ENCODE data around the gene LGR6. TPM values are rescaled to one million over a fixed set of nuclear protein-coding genes. Genes with fewer than 3 reads are reported as not detected.
"Not testable (repeated sequence)": the region's sequence is repeated elsewhere in the genome, so short reads cannot be mapped to it uniquely, and the experiment has no call there.

The LGR6 gene
- under 0.01 TPM in 1 of 2 replicates, not detected in the other for total RNA-seq

GRCh38 chr1:202193614-202194327 lies at the start of gene LGR6:
LGR6 (plus strand) TSS chr1:202193799; CDS start chr1:202193990, 191 bp downstream.
- no peak for DNase-seq (ENCODE audit: low read depth)
- no peak within 1 kb of the TSS for H3K4me3 ChIP-seq (ENCODE audit: low read depth, low read length)
- no peak for FAIRE-seq
- H3K27me3 ChIP-seq (ENCODE audit: control insufficient read depth, insufficient read depth, low read length): peaks cover 20% of the 10 kb centered on the region
- H3K36me3 ChIP-seq (ENCODE audit: control insufficient read depth, insufficient read depth, low read length): no peaks in the 10 kb centered on the region
- no peak for TF ChIP-seq CTCF (IDR thresholded peaks at IDR 0.05; ENCODE audit: insufficient read depth, low read length, severe bottlenecking)

- FAIRE-seq (no peak), DNase-seq (ENCODE audit: low read depth) (no peak)
- peaks cover 5% of the 10 kb centered on the region for H3K36me3 ChIP-seq (ENCODE audit: control insufficient read depth, insufficient read depth, low read length)
- peak within 1 kb of the TSS; percentile 79 for H3K4me3 ChIP-seq (ENCODE audit: low read depth, low read length)
- TF ChIP-seq CTCF (IDR thresholded peaks at IDR 0.05; ENCODE audit: insufficient read depth, low read length, severe bottlenecking): no peak
- no peaks in the 10 kb centered on the region for H3K27me3 ChIP-seq (ENCODE audit: control insufficient read depth, insufficient read depth, low read length)
Measured at GRCh38 chr1:202144402-202145067, 49.1 kb upstream of the LGR6 start, which contains the start of gene ARL8A. ARL8A (minus strand) TSS chr1:202144737; CDS start chr1:202144572, 165 bp downstream.

- no peak for FAIRE-seq
- peak; percentile 44 for DNase-seq (ENCODE audit: low read depth)
- no peak for TF ChIP-seq CTCF (IDR thresholded peaks at IDR 0.05; ENCODE audit: insufficient read depth, low read length, severe bottlenecking)
Measured at GRCh38 chr1:202145068-202145743, 48.4 kb upstream of the LGR6 start.

GRCh38 chr1:202145744-202146140 lies 47.9 kb upstream of the LGR6 start:
- not testable (repeated sequence) for H3K27me3 ChIP-seq (ENCODE audit: control insufficient read depth, insufficient read depth, low read length); H3K4me3 ChIP-seq (ENCODE audit: low read depth, low read length); FAIRE-seq; DNase-seq (ENCODE audit: low read depth); H3K36me3 ChIP-seq (ENCODE audit: control insufficient read depth, insufficient read depth, low read length)

More at GRCh38 chr1:202145068-202145743, 48.4 kb upstream of the LGR6 start:
- Histone ChIP-seq H3K4me3 (ENCODE audit: low read depth, low read length) (peak overlapping the region; percentile 79), H3K27me3 (ENCODE audit: control insufficient read depth, insufficient read depth, low read length) (no peaks in the 10 kb centered on the region), H3K36me3 (ENCODE audit: control insufficient read depth, insufficient read depth, low read length) (peaks cover 5% of the 10 kb centered on the region)

GRCh38 chr1:202146279-202146678 lies 47.3 kb upstream of the LGR6 start:
- no peak for FAIRE-seq
- DNase-seq (ENCODE audit: low read depth): no peak
- Histone ChIP-seq H3K27me3 (ENCODE audit: control insufficient read depth, insufficient read depth, low read length) (no peaks in the 10 kb centered on the region), H3K4me3 (ENCODE audit: low read depth, low read length) (no peak overlapping the region), H3K36me3 (ENCODE audit: control insufficient read depth, insufficient read depth, low read length) (peaks cover 4% of the 10 kb centered on the region)
- TF ChIP-seq CTCF (IDR thresholded peaks at IDR 0.05; ENCODE audit: insufficient read depth, low read length, severe bottlenecking): no peak

GRCh38 chr1:202146993-202147392 lies 46.6 kb upstream of the LGR6 start:
- no peaks in the 10 kb centered on the region for H3K27me3 ChIP-seq (ENCODE audit: control insufficient read depth, insufficient read depth, low read length)
- no peak for TF ChIP-seq CTCF (IDR thresholded peaks at IDR 0.05; ENCODE audit: insufficient read depth, low read length, severe bottlenecking)
- peaks cover 4% of the 10 kb centered on the region for H3K36me3 ChIP-seq (ENCODE audit: control insufficient read depth, insufficient read depth, low read length)
- no peak overlapping the region for H3K4me3 ChIP-seq (ENCODE audit: low read depth, low read length)
- no peak for DNase-seq (ENCODE audit: low read depth)
- FAIRE-seq: no peak

Measured in bronchial epithelial cell (primary cell).